ENCODE data around the gene SIRT5.

SIRT5 gene

GRCh38 chr6:13574571-13575376 is at the start of gene SIRT5:
Gene SIRT5, plus strand, starts transcription at chr6:13574601. Its CDS starts 9,510 bp downstream, at chr6:13584111.
- peak; percentile 88 for DNase-seq (ENCODE audit: low spot score)

GRCh38 chr6:13524801-13525508 is 49.4 kb upstream of the SIRT5 start:
- no peak for DNase-seq (ENCODE audit: low spot score)

GRCh38 chr6:13526357-13526726 is 48.1 kb upstream of the SIRT5 start:
- no peak for DNase-seq (ENCODE audit: low spot score)

GRCh38 chr6:13526727-13527670 is 47.4 kb upstream of the SIRT5 start:
- no peak for DNase-seq (ENCODE audit: low spot score)

- DNase-seq (ENCODE audit: low spot score) = no peak
These were observed 46.7 kb upstream of the SIRT5 start for GRCh38 chr6:13527671-13528056.

GRCh38 chr6:13528232-13528631 is 46.2 kb upstream of the SIRT5 start:
- DNase-seq (ENCODE audit: low spot score) = no peak

GRCh38 chr6:13528777-13529343 is 45.5 kb upstream of the SIRT5 start:
- no peak for DNase-seq (ENCODE audit: low spot score)

GRCh38 chr6:13531956-13532355 is 42.4 kb upstream of the SIRT5 start:
- peak; percentile 47 for DNase-seq (ENCODE audit: low spot score)

- peak; percentile 41 for DNase-seq (ENCODE audit: low spot score)
These were observed 39.9 kb upstream of the SIRT5 start for GRCh38 chr6:13534536-13534935.

- no peak for DNase-seq (ENCODE audit: low spot score)
These were observed 39.1 kb upstream of the SIRT5 start for GRCh38 chr6:13535306-13535705.

GRCh38 chr6:13536796-13537526 is 37.4 kb upstream of the SIRT5 start:
- DNase-seq (ENCODE audit: low spot score) = peak; percentile 20

- no peak for DNase-seq (ENCODE audit: low spot score)
These were observed 36.9 kb upstream of the SIRT5 start for GRCh38 chr6:13537527-13537897.

GRCh38 chr6:13538084-13538483 is 36.3 kb upstream of the SIRT5 start:
- peak; percentile 3 for DNase-seq (ENCODE audit: low spot score)

- DNase-seq (ENCODE audit: low spot score) = peak; percentile 28
These were observed 35.8 kb upstream of the SIRT5 start for GRCh38 chr6:13538600-13538999.

- peak; percentile 3 for DNase-seq (ENCODE audit: low spot score)
These were observed 34.8 kb upstream of the SIRT5 start for GRCh38 chr6:13539572-13539971.

- no peak for DNase-seq (ENCODE audit: low spot score)
These were observed 32.9 kb upstream of the SIRT5 start for GRCh38 chr6:13541496-13541895.

GRCh38 chr6:13544454-13545186 is 29.8 kb upstream of the SIRT5 start:
- peak; percentile 14 for DNase-seq (ENCODE audit: low spot score)

GRCh38 chr6:13545885-13546284 is 28.5 kb upstream of the SIRT5 start:
- DNase-seq (ENCODE audit: low spot score) = peak; percentile 43

- DNase-seq (ENCODE audit: low spot score) = peak; percentile 38
These were observed 25.7 kb upstream of the SIRT5 start for GRCh38 chr6:13548500-13549210.

GRCh38 chr6:13550656-13551055 is 23.7 kb upstream of the SIRT5 start:
- DNase-seq (ENCODE audit: low spot score) = no peak
